Activated B cell treated with CpG ODN at 0.5 μM for 24 hours (primary cell): ENCODE measurements around the gene COPS2. TPM values are rescaled to one million over a fixed set of nuclear protein-coding genes. Genes with fewer than 3 reads are reported as not detected.

ENCODE experiments used
- ATAC-seq: fragments of 200-7000 bp; cut with Tn5 transposase; one replicate; pipeline ENCODE4 v1.10.0; 2021; ENCODE audit warnings: low read depth, mild to moderate bottlenecking, moderate library complexity
- CTCF ChIA-PET: fragments of 350-600 bp; sonication (Branson Sonifier 250); formaldehyde crosslinking; loops from one replicate; lab custom pipeline; 2021; ENCODE audit warnings: antibody characterized with exemption; lab: Charles Lee
- POLR2A ChIA-PET: fragments of 350-600 bp; sonication (Branson Sonifier 250); formaldehyde crosslinking; loops from one replicate; lab custom pipeline; 2021; ENCODE audit warnings: antibody characterized with exemption; lab: Charles Lee
- DNase-seq: peaks from one replicate; pipeline ENCODE4 v3.0.0; 2022
- H3K27ac Mint-ChIP-seq: one replicate; pipeline ENCODE4 v1.8.0; 2020; ENCODE audit warnings: mixed read lengths
- H3K27me3 Mint-ChIP-seq: one replicate; pipeline ENCODE4 v1.8.0; 2021; ENCODE audit warnings: mixed read lengths
- H3K36me3 Mint-ChIP-seq: one replicate; pipeline ENCODE4 v1.8.0; 2021; ENCODE audit warnings: low read depth, mixed read lengths
- H3K4me1 Mint-ChIP-seq: one replicate; pipeline ENCODE4 v1.8.0; 2021; ENCODE audit warnings: mixed read lengths
- H3K4me3 Mint-ChIP-seq: one replicate; pipeline ENCODE4 v1.8.0; 2020; ENCODE audit warnings: mild to moderate bottlenecking, mixed read lengths
- H3K9me3 Mint-ChIP-seq: one replicate; pipeline ENCODE4 v1.8.0; 2020; ENCODE audit warnings: mixed read lengths
- CTCF ChIP-seq: fragments of 200-600 bp; IDR thresholded peaks from one replicate; pipeline ENCODE4 v1.8.0; 2022; ENCODE audit warnings: antibody characterized with exemption, mild to moderate bottlenecking
- intact Hi-C: fragments of 100-400 bp; cut with micrococcal nuclease; formaldehyde crosslinking; loops from one replicate; pipeline ENCODE4 v1.15.1; 2024
- total RNA-seq: library from RNA; stranded (reverse); gene quantifications from 2 replicates; pipeline ENCODE4 v1.2.3, GENCODE V29; 2022

Gene COPS2
- total RNA-seq, 1 donor from 2014 or later: 54.4 TPM

GRCh38 chr15:49155834-49156627 lies 632 bp upstream of the COPS2 start:
- DNase-seq (no peak), ATAC-seq (no peak)
- Mint-ChIP-seq H3K9me3 (no peaks in the 10 kb centered on the region), H3K27me3 (no peaks in the 10 kb centered on the region), H3K27ac (peak overlapping the region; percentile 95), H3K4me1 (peaks cover 40% of the 10 kb centered on the region), H3K4me3 (peak overlapping the region; percentile 95), H3K36me3 (peaks cover 8% of the 10 kb centered on the region)
- POLR2A ChIA-PET: interaction anchor here (0.6 to 1.9 kb wide), 12 partner anchors 10 to 1724 kb away, joined by 3 to 18 read pairs (median 8); partner anchors contain the start of genes CEP152, DTWD1, EID1 and FAM227B
- intact Hi-C loops: loop anchor here (1.0 to 5.0 kb wide), 10 partner anchors 14 to 1751 kb away; partner anchors contain the start of genes CEP152, DUT, EID1 and FAM227B
- CTCF ChIA-PET: interaction anchor here (1.0 to 2.1 kb wide), 4 partner anchors 10 to 278 kb away, joined by 3 to 8 read pairs (median 4); partner anchors contain the start of genes EID1 and SECISBP2L
- no peak for TF ChIP-seq CTCF

DNA sequence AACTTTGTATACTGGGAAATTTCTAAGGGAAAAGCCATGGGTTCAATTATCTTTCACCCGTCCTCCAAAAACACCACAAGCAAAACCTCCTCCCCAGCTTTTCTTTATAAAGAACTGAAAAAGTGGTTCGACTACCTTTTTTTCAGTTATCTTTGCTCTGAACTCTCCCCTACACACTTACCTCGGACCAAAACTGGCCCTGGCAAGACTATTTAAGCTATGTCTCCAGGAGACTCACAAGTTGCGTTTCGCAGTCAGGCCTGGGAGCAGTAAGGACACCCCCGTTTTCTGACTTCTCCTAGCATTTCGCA lies 645 bp downstream of the COPS2 start:
- H3K27me3 Mint-ChIP-seq: no peaks in the 10 kb centered on the region
- no peaks in the 10 kb centered on the region for H3K9me3 Mint-ChIP-seq
- no peak for TF ChIP-seq CTCF
- peak overlapping the region; percentile 95 for H3K27ac Mint-ChIP-seq
- DNase-seq (no peak), ATAC-seq (no peak)
- peaks cover 10% of the 10 kb centered on the region for H3K36me3 Mint-ChIP-seq
- peak overlapping the region; percentile 95 for H3K4me3 Mint-ChIP-seq
- H3K4me1 Mint-ChIP-seq: peaks cover 44% of the 10 kb centered on the region
- CTCF ChIA-PET: interaction anchor here (1.5 to 2.1 kb wide), 2 partner anchors 9 to 277 kb away, joined by 4 to 8 read pairs; partner anchors contain the start of gene EID1
- POLR2A ChIA-PET: interaction anchor here (0.6 to 1.6 kb wide), 3 partner anchors 12 to 277 kb away, joined by 4 to 18 read pairs (median 13); partner anchors contain the start of genes EID1 and SECISBP2L
- intact Hi-C loops: loop anchor here (1.0 to 5.0 kb wide), 10 partner anchors 16 to 1753 kb away; partner anchors contain the start of genes CEP152, DUT, EID1 and FAM227B

DNA sequence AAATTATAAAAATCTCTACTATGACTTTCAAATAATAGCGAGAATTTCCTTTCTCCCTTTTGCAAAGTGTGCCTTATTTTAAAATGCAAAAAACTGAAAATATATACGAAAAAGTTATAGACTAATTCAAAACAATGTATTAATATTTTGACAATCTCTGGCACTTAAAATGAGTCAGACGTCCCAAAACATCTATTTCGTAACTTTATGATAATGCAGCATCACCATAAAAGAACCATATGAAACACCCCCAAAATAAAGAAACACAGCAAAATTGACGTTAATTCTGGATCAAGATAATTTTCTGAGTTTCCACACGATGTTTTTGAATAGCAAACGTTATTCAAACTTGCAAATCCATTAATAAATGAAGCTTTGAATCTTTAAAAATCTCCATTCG lies 1.0 kb downstream of the COPS2 start:
- peak overlapping the region; percentile 95 for H3K27ac Mint-ChIP-seq
- POLR2A ChIA-PET: interaction anchor here (0.5 to 1.6 kb wide), 4 partner anchors 12 to 276 kb away, joined by 4 to 18 read pairs (median 10); partner anchors contain the start of genes EID1 and SECISBP2L
- H3K9me3 Mint-ChIP-seq: no peaks in the 10 kb centered on the region
- H3K36me3 Mint-ChIP-seq: peaks cover 11% of the 10 kb centered on the region
- intact Hi-C loops: loop anchor here (2.0 kb wide), 2 partner anchors 20 to 824 kb away; partner anchors contain the start of gene DUT
- DNase-seq (no peak), ATAC-seq (no peak)
- H3K4me3 Mint-ChIP-seq: peak overlapping the region; percentile 95
- CTCF ChIA-PET: interaction anchor here (1.5 to 2.1 kb wide), 2 partner anchors 9 to 276 kb away, joined by 4 to 8 read pairs; partner anchors contain the start of gene EID1
- no peak for TF ChIP-seq CTCF
- H3K4me1 Mint-ChIP-seq: peaks cover 46% of the 10 kb centered on the region
- no peaks in the 10 kb centered on the region for H3K27me3 Mint-ChIP-seq

- no peak for TF ChIP-seq CTCF
- POLR2A ChIA-PET: no interaction called here
- DNase-seq (no peak), ATAC-seq (no peak)
- Mint-ChIP-seq H3K4me1 (peaks cover 60% of the 10 kb centered on the region), H3K27ac (no peak overlapping the region), H3K9me3 (no peaks in the 10 kb centered on the region), H3K4me3 (peak overlapping the region; percentile 58), H3K36me3 (peaks cover 18% of the 10 kb centered on the region), H3K27me3 (no peaks in the 10 kb centered on the region)
- intact Hi-C loops: no loop called here
- CTCF ChIA-PET: no interaction called here
These were observed 2.7 kb downstream of the COPS2 start for GRCh38 chr15:49152552-49153312.
